Karpas-422 (cell line): ENCODE data around the gene GPD1L. TPM values are rescaled to one million over a fixed set of nuclear protein-coding genes. Genes with fewer than 3 reads are reported as not detected.

ENCODE experiments used
- DNase-seq: peaks from one replicate; pipeline ENCODE4 v3.0.0-alpha.2; 2015
- H2AFZ ChIP-seq: fragments of 200-600 bp; sonication (generic); 2 replicates; pipeline ENCODE4 v1.6.1; 2014; ENCODE audit warnings: antibody characterized with exemption, low read length, mixed read lengths
- H3K27ac ChIP-seq: fragments of 200-600 bp; sonication (generic); 2 replicates; pipeline ENCODE4 v1.5.1; 2014; ENCODE audit warnings: mild to moderate bottlenecking, low read length, moderate library complexity
- H3K27me3 ChIP-seq: fragments of 200-600 bp; sonication (generic); 2 replicates; pipeline ENCODE4 v1.6.1; 2014; ENCODE audit warnings: low read length, mixed read lengths
- H3K36me3 ChIP-seq: fragments of 200-600 bp; sonication (generic); 2 replicates; pipeline ENCODE4 v1.6.1; 2014; ENCODE audit warnings: low read length, mixed read lengths; ENCODE audit not compliant: insufficient read depth
- H3K4me1 ChIP-seq: fragments of 200-600 bp; sonication (generic); 2 replicates; pipeline ENCODE4 v1.6.1; 2014; ENCODE audit warnings: mild to moderate bottlenecking, low read length, mixed read lengths
- H3K4me2 ChIP-seq: fragments of 200-600 bp; sonication (generic); 2 replicates; pipeline ENCODE4 v1.6.1; 2014; ENCODE audit warnings: low read length, low read depth, mild to moderate bottlenecking; ENCODE audit not compliant: poor library complexity, severe bottlenecking
- H3K4me3 ChIP-seq: fragments of 200-600 bp; sonication (generic); 2 replicates; pipeline ENCODE4 v1.5.1; 2014; ENCODE audit warnings: mild to moderate bottlenecking, antibody characterized with exemption, low read length, mixed read lengths
- H3K79me2 ChIP-seq: fragments of 200-600 bp; sonication (generic); 2 replicates; pipeline ENCODE4 v1.6.1; 2014; ENCODE audit warnings: mild to moderate bottlenecking, low read length, mixed read lengths
- H3K9ac ChIP-seq: fragments of 200-600 bp; sonication (generic); 2 replicates; pipeline ENCODE4 v1.6.0; 2014; ENCODE audit warnings: low read length
- H3K9me2 ChIP-seq: fragments of 200-600 bp; sonication (generic), shearing (Covaris generic); replicated peaks from 2 replicates; pipeline ENCODE4 v1.6.0; 2014; ENCODE audit warnings: mild to moderate bottlenecking, low read length, moderate library complexity; ENCODE audit not compliant: insufficient read depth
- H3K9me3 ChIP-seq: fragments of 300-700, 200-600 bp; sonication (generic); 2 replicates; pipeline ENCODE4 v1.6.1; 2014; ENCODE audit warnings: low read length, mixed read lengths
- H4K20me1 ChIP-seq: fragments of 200-600 bp; sonication (generic); 2 replicates; pipeline ENCODE4 v1.6.1; 2014; ENCODE audit warnings: mild to moderate bottlenecking, antibody characterized with exemption, low read length, low read depth; ENCODE audit not compliant: insufficient read depth
- total RNA-seq: library from RNA; depleted of rRNA; stranded (reverse); fragments of >200 nt; shearing (Covaris generic); gene quantifications from 2 replicates; pipeline ENCODE4 v1.2.3, GENCODE V29; 2014; ENCODE audit warnings: low replicate concordance

The GPD1L gene
- total RNA-seq, 1 experiment from 2014 or later = 13.5 TPM

DNA sequence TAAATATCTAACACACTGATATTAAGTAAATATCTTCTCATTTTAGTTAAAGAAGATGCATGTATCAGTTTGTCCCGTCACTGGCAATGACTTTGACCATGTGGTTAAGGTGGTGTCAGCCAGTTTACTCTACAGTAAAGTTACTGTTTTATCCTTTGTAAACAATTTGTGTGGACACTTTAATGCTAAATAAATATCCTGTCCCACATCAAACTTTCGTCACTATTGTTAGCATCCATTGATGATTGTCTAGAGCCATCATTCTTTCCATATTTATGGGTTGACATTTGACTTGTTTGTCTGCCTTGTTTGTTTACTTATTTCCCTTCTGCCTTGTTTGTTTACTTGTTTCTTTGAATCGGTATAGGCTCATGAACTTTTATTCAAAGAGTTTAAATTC lies 11.0 kb upstream of the GPD1L start:
- no peak for DNase-seq
- no peak overlapping the region for H3K4me3 ChIP-seq
- H3K4me1 ChIP-seq = peaks cover 9% of the 10 kb centered on the region
- no peaks in the 10 kb centered on the region for H3K36me3 ChIP-seq
- no peaks in the 10 kb centered on the region; the same call in 1 of the 2 replicates for H3K9me3 ChIP-seq
- H3K27ac ChIP-seq = no peak overlapping the region
- no peak overlapping the region for H3K4me2 ChIP-seq
- no peak overlapping the region for H3K9ac ChIP-seq
- H3K9me2 ChIP-seq = no peaks in the 10 kb centered on the region
- no peaks in the 10 kb centered on the region for H3K27me3 ChIP-seq
- H2AFZ ChIP-seq = no peak overlapping the region
- no peaks in the 10 kb centered on the region for H3K79me2 ChIP-seq
- H4K20me1 ChIP-seq = no peaks in the 10 kb centered on the region

DNA sequence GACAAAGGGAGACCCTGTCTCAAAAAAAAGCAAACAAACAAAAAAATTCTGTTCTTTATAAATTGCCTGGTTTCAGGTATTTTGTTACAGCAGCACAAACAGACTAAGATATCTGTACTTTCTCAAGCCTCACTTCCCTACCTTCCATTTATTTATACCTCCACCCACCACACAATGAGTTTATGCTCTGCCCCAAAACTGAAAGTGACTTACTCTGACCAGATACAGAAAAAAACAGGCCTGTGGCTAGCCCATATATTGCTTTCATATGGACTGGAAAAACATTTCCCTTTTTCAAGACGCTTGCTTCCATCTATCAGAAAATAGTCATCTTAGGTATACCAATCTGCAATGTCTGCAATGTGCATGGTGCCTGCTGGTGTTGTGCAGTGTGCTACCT lies 8.7 kb upstream of the GPD1L start:
- Histone ChIP-seq H4K20me1 (no peaks in the 10 kb centered on the region), H3K9me2 (no peaks in the 10 kb centered on the region), H2AFZ (no peak overlapping the region), H3K4me2 (no peak overlapping the region), H3K9me3 (peaks cover 16% of the 10 kb centered on the region; the same call in 1 of the 2 replicates), H3K9ac (no peak overlapping the region), H3K79me2 (no peaks in the 10 kb centered on the region), H3K36me3 (no peaks in the 10 kb centered on the region), H3K4me3 (no peak overlapping the region), H3K27ac (no peak overlapping the region), H3K27me3 (no peaks in the 10 kb centered on the region), H3K4me1 (no peaks in the 10 kb centered on the region)
- no peak for DNase-seq

DNA sequence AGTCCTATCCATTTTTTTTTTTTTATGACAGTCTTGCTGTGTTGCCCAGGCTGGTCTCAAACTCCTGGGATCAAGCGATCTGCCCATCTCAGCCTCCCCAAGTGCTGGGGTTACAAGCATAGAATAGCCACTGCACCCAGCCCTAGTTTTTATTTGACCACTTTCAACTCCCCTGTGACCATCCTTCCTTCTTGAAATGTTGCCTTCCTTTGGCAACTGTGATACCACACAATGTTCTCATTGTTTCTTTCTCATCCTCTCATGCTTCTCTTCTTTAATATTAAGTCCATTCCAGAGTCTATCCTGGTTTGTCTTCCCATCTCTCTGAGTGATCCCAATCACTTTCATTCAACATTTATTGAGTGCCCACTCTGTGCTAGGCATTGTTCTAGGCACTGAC lies 7.9 kb upstream of the GPD1L start:
- Histone ChIP-seq H3K27me3 (no peaks in the 10 kb centered on the region), H3K9me2 (no peaks in the 10 kb centered on the region), H3K4me3 (no peak overlapping the region), H3K9me3 (peaks cover 16% of the 10 kb centered on the region; the same call in 1 of the 2 replicates), H3K9ac (no peak overlapping the region), H3K4me2 (no peak overlapping the region), H2AFZ (no peak overlapping the region), H3K36me3 (no peaks in the 10 kb centered on the region), H3K27ac (no peak overlapping the region), H3K79me2 (no peaks in the 10 kb centered on the region), H3K4me1 (no peaks in the 10 kb centered on the region), H4K20me1 (no peaks in the 10 kb centered on the region)
- DNase-seq = no peak

DNA sequence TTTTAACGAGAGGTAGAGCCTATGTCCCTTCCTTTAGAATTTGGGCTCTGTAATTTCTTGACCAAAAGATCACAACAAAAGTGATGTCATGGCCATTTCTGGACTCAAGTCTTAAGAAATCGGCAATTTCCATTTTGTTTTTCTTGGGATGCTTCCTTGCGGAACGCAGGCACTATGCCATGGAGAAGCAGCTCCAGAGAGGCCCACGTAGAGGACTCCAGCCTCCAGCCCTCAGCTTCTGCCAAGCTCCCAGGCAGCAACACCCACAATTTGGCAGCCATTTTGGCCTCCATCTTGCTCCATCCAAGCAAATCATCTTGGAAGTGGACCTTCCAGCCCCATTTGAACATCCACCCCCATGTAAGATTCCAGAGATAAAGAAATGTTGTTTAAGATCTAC lies 6.0 kb upstream of the GPD1L start:
- Histone ChIP-seq H3K9me2 (no peaks in the 10 kb centered on the region), H3K9me3 (peaks cover 16% of the 10 kb centered on the region; the same call in 1 of the 2 replicates), H3K4me3 (no peak overlapping the region), H2AFZ (no peak overlapping the region), H3K9ac (no peak overlapping the region), H3K4me1 (no peaks in the 10 kb centered on the region), H3K27me3 (no peaks in the 10 kb centered on the region), H3K36me3 (no peaks in the 10 kb centered on the region), H3K27ac (no peak overlapping the region), H3K4me2 (no peak overlapping the region), H3K79me2 (no peaks in the 10 kb centered on the region), H4K20me1 (no peaks in the 10 kb centered on the region)
- no peak for DNase-seq

DNA sequence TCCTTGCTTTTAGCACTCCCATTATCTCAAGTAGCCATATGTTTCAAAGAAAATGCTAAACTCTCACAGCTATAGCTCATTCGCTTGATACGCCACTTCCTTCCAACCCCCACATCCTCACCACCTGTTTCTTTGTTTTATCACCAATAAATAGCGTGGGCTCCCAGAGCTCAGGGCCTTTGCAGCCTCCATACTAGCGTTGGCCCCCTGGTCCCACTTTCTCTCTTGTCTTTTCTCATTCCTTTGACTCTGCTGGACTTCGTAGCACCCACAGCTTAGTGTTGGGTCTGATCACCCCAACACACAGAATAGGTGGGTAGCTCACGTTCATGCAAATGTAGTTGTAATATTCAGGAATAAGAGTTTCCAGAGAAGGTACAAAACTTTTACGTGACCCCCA lies 4.1 kb upstream of the GPD1L start:
- DNase-seq = no peak
- H3K27me3 ChIP-seq = no peaks in the 10 kb centered on the region
- peaks cover 16% of the 10 kb centered on the region; the same call in 1 of the 2 replicates for H3K9me3 ChIP-seq
- H3K9ac ChIP-seq = no peak overlapping the region
- no peak overlapping the region for H2AFZ ChIP-seq
- no peak overlapping the region for H3K4me2 ChIP-seq
- H3K4me3 ChIP-seq = no peak overlapping the region
- H3K79me2 ChIP-seq = peaks cover 2% of the 10 kb centered on the region; the same call in 1 of the 2 replicates
- no peak overlapping the region for H3K27ac ChIP-seq
- no peaks in the 10 kb centered on the region for H4K20me1 ChIP-seq
- H3K36me3 ChIP-seq = no peaks in the 10 kb centered on the region
- H3K9me2 ChIP-seq = no peaks in the 10 kb centered on the region
- H3K4me1 ChIP-seq = peaks cover 9% of the 10 kb centered on the region

DNA sequence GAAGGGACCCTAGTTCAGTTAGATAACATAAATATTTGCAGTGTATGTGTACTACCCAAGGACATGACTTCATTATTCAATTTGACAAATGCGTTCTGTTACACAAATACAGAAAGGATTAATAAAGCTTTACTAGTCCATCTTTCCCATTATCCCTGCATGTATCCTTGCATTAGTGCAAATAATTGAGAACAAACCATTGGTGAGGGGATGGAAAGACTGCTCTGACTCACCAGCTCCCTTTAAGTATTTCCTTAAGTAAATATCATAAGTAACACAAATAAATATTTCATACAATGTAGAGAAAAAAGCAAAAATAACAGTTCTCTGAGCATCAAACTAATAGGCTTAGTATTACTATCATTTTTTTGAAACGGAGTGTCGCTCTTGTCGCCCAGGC lies 1.9 kb upstream of the GPD1L start:
- peaks cover 16% of the 10 kb centered on the region; the same call in 1 of the 2 replicates for H3K9me3 ChIP-seq
- DNase-seq = no peak
- H3K4me2 ChIP-seq = no peak overlapping the region
- no peak overlapping the region for H3K27ac ChIP-seq
- peaks cover 8% of the 10 kb centered on the region; the same call in 1 of the 2 replicates for H4K20me1 ChIP-seq
- no peaks in the 10 kb centered on the region for H3K9me2 ChIP-seq
- H3K4me1 ChIP-seq = peaks cover 14% of the 10 kb centered on the region
- H3K27me3 ChIP-seq = no peaks in the 10 kb centered on the region
- no peak overlapping the region for H2AFZ ChIP-seq
- H3K79me2 ChIP-seq = peaks cover 8% of the 10 kb centered on the region; the same call in 1 of the 2 replicates
- H3K9ac ChIP-seq = no peak overlapping the region
- no peak overlapping the region for H3K4me3 ChIP-seq
- no peaks in the 10 kb centered on the region for H3K36me3 ChIP-seq

DNA sequence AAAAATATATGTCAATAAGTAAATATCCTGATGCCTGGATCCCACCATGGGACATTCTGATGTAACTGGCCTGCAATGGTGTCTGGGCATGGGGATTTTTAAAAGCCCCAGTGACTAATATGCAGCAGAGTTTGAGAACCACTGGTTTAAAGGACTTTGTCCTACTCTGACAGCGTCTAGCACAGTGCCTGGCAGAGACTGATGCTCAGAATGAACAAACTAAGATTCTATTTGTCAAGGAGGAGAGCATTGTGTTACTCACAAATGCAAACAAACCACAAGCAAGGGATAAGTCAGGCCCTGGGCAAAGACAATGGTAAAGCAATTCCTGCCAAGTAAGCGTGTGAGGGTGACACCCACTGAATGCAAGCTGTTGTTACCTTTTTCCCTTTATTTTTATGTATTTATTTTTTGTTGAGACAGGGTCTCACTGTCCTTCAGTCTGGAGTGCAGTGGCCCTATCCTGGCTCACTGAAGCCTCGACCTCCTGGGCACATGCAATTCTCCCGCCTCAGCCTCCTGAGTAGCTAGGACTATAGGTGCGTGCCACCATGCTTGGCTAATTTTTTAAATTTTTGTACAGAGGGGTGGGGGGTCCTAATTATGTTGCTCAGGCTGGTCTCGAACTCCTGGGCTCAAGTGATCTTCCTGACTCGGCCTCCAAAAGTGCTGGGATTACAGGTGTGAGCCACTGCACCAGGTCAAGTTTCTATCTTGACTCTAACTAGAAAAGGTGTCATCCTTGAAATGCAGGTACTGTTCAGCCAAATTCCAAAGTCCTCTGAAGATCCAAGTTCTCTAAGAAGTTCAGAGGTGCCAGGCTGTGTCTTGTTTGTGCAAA lies 909 bp upstream of the GPD1L start:
- peak overlapping the region; percentile 72; the same call in 1 of the 2 replicates for H3K4me3 ChIP-seq
- H3K36me3 ChIP-seq = no peaks in the 10 kb centered on the region
- H3K9me2 ChIP-seq = no peaks in the 10 kb centered on the region
- H3K27ac ChIP-seq = no peak overlapping the region
- peak overlapping the region; percentile 90 for H2AFZ ChIP-seq
- peaks cover 11% of the 10 kb centered on the region for H3K79me2 ChIP-seq
- peaks cover 14% of the 10 kb centered on the region for H3K4me1 ChIP-seq
- H4K20me1 ChIP-seq = peaks cover 11% of the 10 kb centered on the region; the same call in 1 of the 2 replicates
- no peak for DNase-seq
- H3K9me3 ChIP-seq = peaks cover 16% of the 10 kb centered on the region; the same call in 1 of the 2 replicates
- no peaks in the 10 kb centered on the region for H3K27me3 ChIP-seq
- peak overlapping the region; percentile 75 for H3K4me2 ChIP-seq
- peak overlapping the region; percentile 74 for H3K9ac ChIP-seq

DNA sequence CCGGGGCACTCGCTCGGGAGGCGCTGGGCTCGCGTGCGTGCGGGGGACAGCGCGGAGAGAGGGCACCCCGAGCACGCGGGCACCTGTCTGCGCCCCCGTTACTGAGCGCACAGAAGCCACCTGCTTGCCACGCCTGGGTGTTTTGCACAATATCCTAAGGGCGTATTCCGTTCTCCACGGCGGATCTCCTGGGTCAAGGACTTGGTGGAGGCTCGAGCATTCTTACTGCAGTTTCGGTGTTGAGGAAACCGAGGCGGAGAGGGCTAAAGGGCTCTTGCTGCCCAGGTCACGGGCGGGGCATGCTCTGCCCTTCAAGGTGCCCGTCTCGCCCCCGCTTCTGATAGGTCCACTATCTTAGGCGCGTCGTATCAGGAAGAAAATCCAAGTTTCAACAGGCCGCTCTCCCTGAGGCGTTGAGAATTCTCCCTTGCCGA lies 526 bp downstream of the GPD1L start:
- Histone ChIP-seq H3K9me2 (no peaks in the 10 kb centered on the region), H3K79me2 (peaks cover 12% of the 10 kb centered on the region), H3K4me3 (peak overlapping the region; percentile 72), H4K20me1 (peaks cover 16% of the 10 kb centered on the region; the same call in 1 of the 2 replicates), H3K4me2 (peak overlapping the region; percentile 75), H2AFZ (peak overlapping the region; percentile 33; the same call in 1 of the 2 replicates), H3K36me3 (no peaks in the 10 kb centered on the region), H3K27me3 (no peaks in the 10 kb centered on the region), H3K27ac (no peak overlapping the region), H3K9me3 (peaks cover 2% of the 10 kb centered on the region; the same call in 1 of the 2 replicates), H3K4me1 (peaks cover 14% of the 10 kb centered on the region), H3K9ac (peak overlapping the region; percentile 74)
- peak; percentile 65 for DNase-seq
